ENCODE measurements around the gene UPB1.

DNA sequence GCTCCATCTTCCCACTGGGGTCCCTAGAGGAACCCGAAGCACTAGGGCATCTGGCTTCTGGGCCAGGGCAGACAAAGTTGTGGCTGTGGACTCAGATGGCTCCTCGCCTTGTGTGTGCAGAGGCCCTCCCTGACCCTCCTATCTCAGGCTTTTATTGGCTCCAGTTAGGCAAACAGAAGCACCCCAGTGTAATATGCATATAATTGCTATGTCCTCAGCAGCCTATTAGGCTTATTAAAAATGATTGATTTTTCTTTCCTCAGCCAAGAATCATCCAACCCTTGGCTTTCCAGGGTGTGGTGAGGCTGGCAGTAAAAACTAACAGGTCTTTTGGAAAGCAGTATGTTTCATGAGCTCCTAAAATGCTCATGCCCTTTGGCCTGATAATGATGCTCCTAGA is 22.3 kb downstream of the UPB1 start:
- no peak for TF ChIP-seq CTCF (IDR thresholded peaks at IDR 0.05; ENCODE audit: poor library complexity)
- no peak for TF ChIP-seq EZH2 (IDR thresholded peaks at IDR 0.05; ENCODE audit: borderline replicate concordance)
- no peak for TF ChIP-seq EZH2phosphoT487 (IDR thresholded peaks at IDR 0.05; ENCODE audit: low read depth, severe bottlenecking, unreplicated experiment)

All from hepatocyte (in vitro differentiated cells).